K562 (cell line): ENCODE results near the gene VIPR2. TPM values are rescaled to one million over a fixed set of nuclear protein-coding genes. Genes with fewer than 3 reads are reported as not detected.
A peak's percentile ranks its signal among the peaks of the same experiment; 100 is the strongest.

Experiments
- ARID2 ChIP-seq: fragments of 450-650 bp; IDR thresholded peaks from 2 replicates; pipeline ENCODE4 v1.6.1; 2017; ENCODE audit warnings: antibody characterized with exemption, mild to moderate bottlenecking
- BRF2 ChIP-seq: IDR thresholded peaks from 3 replicates; pipeline ENCODE4 v1.6.1; 2011; ENCODE audit warnings: borderline replicate concordance, mild to moderate bottlenecking; ENCODE audit not compliant: insufficient read length, insufficient read depth
- CGGBP1 ChIP-seq: fragments of 250-450 bp; sonication (Bioruptor Pico); IDR thresholded peaks from 2 replicates; pipeline ENCODE4 v1.9.0; 2021; ENCODE audit warnings: mild to moderate bottlenecking
- EZH2 ChIP-seq: IDR thresholded peaks from 2 replicates; pipeline ENCODE4 v1.6.1; 2012; ENCODE audit warnings: low read depth, mild to moderate bottlenecking, inconsistent platforms, low read length, borderline replicate concordance
- FOXJ3 ChIP-seq: sonication (generic); formaldehyde crosslinking; IDR thresholded peaks from 2 replicates; pipeline ENCODE4 v1.4.0; 2020; ENCODE audit warnings: mild to moderate bottlenecking, missing genetic modification reagents
- FOXP1 ChIP-seq: sonication (generic); formaldehyde crosslinking; IDR thresholded peaks from 2 replicates; pipeline ENCODE4 v1.8.0; 2022; ENCODE audit warnings: mild to moderate bottlenecking, missing genetic modification reagents
- HCFC1 ChIP-seq: IDR thresholded peaks from 2 replicates; pipeline ENCODE4 v1.6.1; 2012; ENCODE audit warnings: low read depth, low read length, improper control_type of control experiment
- NBN ChIP-seq: fragments of 450-650 bp; IDR thresholded peaks from 2 replicates; pipeline ENCODE4 v1.6.1; 2016; ENCODE audit warnings: low read depth, mild to moderate bottlenecking
- NR4A1 ChIP-seq, 2 experiments: fragments of 250-450 bp in 1 of 2; fragments of 450-650 bp in 1 of 2; sonication (Bioruptor Pico) in 1 of 2; IDR thresholded peaks; 2 replicates each; pipeline versions ENCODE4 v1.4.0 to v1.6.1; 2016 to 2020; ENCODE audit warnings: mild to moderate bottlenecking in 2 of 2, missing compliant biosample characterization in 1 of 2, missing genetic modification characterization in 1 of 2, moderate library complexity in 1 of 2
- PREB ChIP-seq: sonication (generic); formaldehyde crosslinking; IDR thresholded peaks from 2 replicates; pipeline ENCODE4 v1.8.1; 2023; ENCODE audit warnings: mild to moderate bottlenecking, missing genetic modification reagents
- SAFB2 ChIP-seq: fragments of 200-400 bp; formaldehyde crosslinking; IDR thresholded peaks from 2 replicates; pipeline ENCODE4 v1.6.1; 2018; ENCODE audit warnings: borderline replicate concordance, low read length, low read depth, moderate library complexity; ENCODE audit not compliant: severe bottlenecking
- SOX6 ChIP-seq: fragments of 450-650 bp; IDR thresholded peaks from 2 replicates; pipeline ENCODE4 v1.6.1; 2014; ENCODE audit warnings: mild to moderate bottlenecking
- SRSF7 ChIP-seq: fragments of 200-400 bp; formaldehyde crosslinking; optimal IDR thresholded peaks from 2 replicates; pipeline ENCODE3; 2017; ENCODE audit warnings: mild to moderate bottlenecking, low read depth, low read length
- TCF3 ChIP-seq: sonication (generic); formaldehyde crosslinking; IDR thresholded peaks from 2 replicates; pipeline ENCODE4 v1.4.0; 2020; ENCODE audit warnings: mild to moderate bottlenecking, missing genetic modification reagents
- YBX1 ChIP-seq: fragments of 450-650 bp; IDR thresholded peaks from 2 replicates; pipeline ENCODE4 v1.7.1; 2016; ENCODE audit warnings: mild to moderate bottlenecking
- ZBTB1 ChIP-seq: sonication (generic); formaldehyde crosslinking; IDR thresholded peaks from 2 replicates; pipeline ENCODE4 v1.8.1; 2023; ENCODE audit warnings: missing genetic modification reagents, low read depth, mild to moderate bottlenecking, borderline replicate concordance
- ZNF324 ChIP-seq: fragments of 250-450 bp; sonication (Bioruptor Pico); IDR thresholded peaks from 2 replicates; pipeline ENCODE4 v1.4.0; 2020; ENCODE audit warnings: mild to moderate bottlenecking
- ZNF584 ChIP-seq: fragments of 200-800 bp; sonication (Bioruptor generic); IDR thresholded peaks from 2 replicates; pipeline ENCODE4 v1.6.1; 2016; ENCODE audit warnings: low read depth, mild to moderate bottlenecking, missing genetic modification characterization, missing compliant biosample characterization
- ZNF668 ChIP-seq: fragments of 250-450 bp; sonication (Bioruptor Pico); IDR thresholded peaks from 2 replicates; pipeline ENCODE4 v1.8.0; 2022; ENCODE audit warnings: mild to moderate bottlenecking, inconsistent platforms
- polyA plus RNA-seq, 8 experiments: library from polyadenylated mRNA; depleted of rRNA in 4 of 8; stranded (reverse) in 5 of 8; unstranded in 3 of 8; fragments of >200 nt; fragmentation: Nextera tagmentation in 2 of 8; fragmentation: Illumina TruSeq in 1 of 8; extraction: Ambion mirVana in 2 of 8; extraction: Trizol in 1 of 8; gene quantifications; 2 replicates each; pipeline versions ENCODE4 v1.2.1 to v1.2.3, GENCODE V29; 2011 to 2014; ENCODE audit warnings: inconsistent platforms in 1 of 8, missing spikeins in 1 of 8
- total RNA-seq, 7 experiments: library from RNA; depleted of rRNA in 6 of 7; stranded (reverse); fragments of >200 nt in 6 of 7; fragmentation: Illumina TruSeq in 2 of 7; extraction: Trizol in 2 of 7; gene quantifications; 2 replicates each; pipeline versions ENCODE4 v1.2.1 to v1.2.3, GENCODE V29; 2011 to 2021; ENCODE audit warnings: low replicate concordance in 1 of 7
- TF ChIP-seq, protein P1 (sequence below): fragments of 250-450 bp; sonication (Bioruptor Pico); IDR thresholded peaks from 2 replicates; pipeline ENCODE4 v1.8.0; 2021; ENCODE audit warnings: borderline replicate concordance, mild to moderate bottlenecking, moderate library complexity; ENCODE audit not compliant: poor library complexity, severe bottlenecking
- TF ChIP-seq, protein P2 (sequence below): sonication (generic); formaldehyde crosslinking; IDR thresholded peaks from 2 replicates; pipeline ENCODE4 v1.5.0; 2020; ENCODE audit warnings: missing genetic modification reagents
- TF ChIP-seq, protein P3 (sequence below): sonication (generic); formaldehyde crosslinking; IDR thresholded peaks from 2 replicates; pipeline ENCODE4 v1.4.0; 2020; ENCODE audit warnings: mild to moderate bottlenecking, missing genetic modification reagents

The VIPR2 gene
- total and polyA plus RNA-seq, 9 of the 15 experiments (the other 6 are each of a cell fraction or from before 2014, with no cell fraction given), result 0.04 TPM; not detected in 8

- TF ChIP-seq HCFC1 (peak; percentile 50; the same call in 1 of the 2 replicates), SOX6 (peak; percentile 77), EZH2 (no peak), YBX1 (no peak), ZNF584 (CRISPR knock-in tag) (no peak), NR4A1 (CRISPR knock-in tag; IDR thresholded peaks at IDR 0.05) (0 out of 2 replicates have a peak, but pooled peaks have one; percentile 66), NR4A1 (tag; IDR thresholded peaks at IDR 0.05) (no peak), ZNF668 (CRISPR knock-in tag) (no peak), SRSF7 (no peak), FOXJ3 (CRISPR knock-in tag) (no peak), FOXP1 (CRISPR knock-in tag) (no peak; the same call in 1 of the 2 replicates), ZNF324 (CRISPR knock-in tag) (no peak), BRF2 (no peak), NBN (0 out of 2 replicates have a peak, but pooled peaks have one; percentile 73), ARID2 (no peak), CGGBP1 (CRISPR knock-in tag) (0 out of 2 replicates have a peak, but pooled peaks have one; percentile 45), PREB (0 out of 2 replicates have a peak, but pooled peaks have one; percentile 87), ZBTB1 (peak; percentile 96), TCF3 (CRISPR knock-in tag) (no peak), SAFB2 (no peak)
- TF ChIP-seq, protein P1, sequence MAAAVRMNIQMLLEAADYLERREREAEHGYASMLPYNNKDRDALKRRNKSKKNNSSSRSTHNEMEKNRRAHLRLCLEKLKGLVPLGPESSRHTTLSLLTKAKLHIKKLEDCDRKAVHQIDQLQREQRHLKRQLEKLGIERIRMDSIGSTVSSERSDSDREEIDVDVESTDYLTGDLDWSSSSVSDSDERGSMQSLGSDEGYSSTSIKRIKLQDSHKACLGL (CRISPR knock-in tag), result no peak
- TF ChIP-seq, protein P2, sequence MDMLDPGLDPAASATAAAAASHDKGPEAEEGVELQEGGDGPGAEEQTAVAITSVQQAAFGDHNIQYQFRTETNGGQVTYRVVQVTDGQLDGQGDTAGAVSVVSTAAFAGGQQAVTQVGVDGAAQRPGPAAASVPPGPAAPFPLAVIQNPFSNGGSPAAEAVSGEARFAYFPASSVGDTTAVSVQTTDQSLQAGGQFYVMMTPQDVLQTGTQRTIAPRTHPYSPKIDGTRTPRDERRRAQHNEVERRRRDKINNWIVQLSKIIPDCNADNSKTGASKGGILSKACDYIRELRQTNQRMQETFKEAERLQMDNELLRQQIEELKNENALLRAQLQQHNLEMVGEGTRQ (CRISPR knock-in tag), result no peak
- TF ChIP-seq, protein P3, sequence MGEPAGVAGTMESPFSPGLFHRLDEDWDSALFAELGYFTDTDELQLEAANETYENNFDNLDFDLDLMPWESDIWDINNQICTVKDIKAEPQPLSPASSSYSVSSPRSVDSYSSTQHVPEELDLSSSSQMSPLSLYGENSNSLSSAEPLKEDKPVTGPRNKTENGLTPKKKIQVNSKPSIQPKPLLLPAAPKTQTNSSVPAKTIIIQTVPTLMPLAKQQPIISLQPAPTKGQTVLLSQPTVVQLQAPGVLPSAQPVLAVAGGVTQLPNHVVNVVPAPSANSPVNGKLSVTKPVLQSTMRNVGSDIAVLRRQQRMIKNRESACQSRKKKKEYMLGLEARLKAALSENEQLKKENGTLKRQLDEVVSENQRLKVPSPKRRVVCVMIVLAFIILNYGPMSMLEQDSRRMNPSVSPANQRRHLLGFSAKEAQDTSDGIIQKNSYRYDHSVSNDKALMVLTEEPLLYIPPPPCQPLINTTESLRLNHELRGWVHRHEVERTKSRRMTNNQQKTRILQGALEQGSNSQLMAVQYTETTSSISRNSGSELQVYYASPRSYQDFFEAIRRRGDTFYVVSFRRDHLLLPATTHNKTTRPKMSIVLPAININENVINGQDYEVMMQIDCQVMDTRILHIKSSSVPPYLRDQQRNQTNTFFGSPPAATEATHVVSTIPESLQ (CRISPR knock-in tag), result no peak
These were observed 114.1 kb downstream of the VIPR2 start (continued) for GRCh38 chr7:159030490-159031134.
